ENCODE results near the gene TSHZ2. TPM values are rescaled to one million over a fixed set of nuclear protein-coding genes. Genes with fewer than 3 reads are reported as not detected.
A peak's percentile ranks its signal among the peaks of the same experiment; 100 is the strongest.

Gene TSHZ2
- 10 to 100 TPM in 1 of 3 donors, 1 to 10 TPM in 2; 8.1 to 19.3 (median 8.4) TPM for total RNA-seq

GRCh38 chr20:52972190-52972937 lies at the start of gene TSHZ2:
TSS of gene TSHZ2 (plus strand) at chr20:52972358. CDS start at chr20:52973294, 936 bp downstream.
- DNase-seq (peak; percentile 47), ATAC-seq (peak; percentile 45 to 54)
- H3K36me3 Mint-ChIP-seq (ENCODE audit: insufficient read depth): peaks cover 4% of the 10 kb centered on the region
- H3K9me3 Mint-ChIP-seq: no peaks in the 10 kb centered on the region
- H3K27me3 Mint-ChIP-seq (ENCODE audit: low read depth): peaks cover 35% of the 10 kb centered on the region
- H3K4me1 Mint-ChIP-seq (ENCODE audit: low read depth): peaks cover 34% of the 10 kb centered on the region
- peak within 1 kb of the TSS; percentile 90 for H3K4me3 Mint-ChIP-seq

GRCh38 chr20:52922436-52922835 lies 49.7 kb upstream of the TSHZ2 start:
- Mint-ChIP-seq H3K9me3 (no peaks in the 10 kb centered on the region), H3K36me3 (ENCODE audit: insufficient read depth) (no peaks in the 10 kb centered on the region), H3K4me3 (no peak overlapping the region), H3K27me3 (ENCODE audit: low read depth) (peaks cover 8% of the 10 kb centered on the region), H3K4me1 (ENCODE audit: low read depth) (peaks cover 3% of the 10 kb centered on the region)
- ATAC-seq: no peak
- no peak for DNase-seq

GRCh38 chr20:52923123-52923937 lies 48.8 kb upstream of the TSHZ2 start:
- DNase-seq (no peak), ATAC-seq (peak; percentile 55 to 66)
- Mint-ChIP-seq H3K27me3 (ENCODE audit: low read depth) (peaks cover 8% of the 10 kb centered on the region), H3K4me3 (no peak overlapping the region), H3K9me3 (no peaks in the 10 kb centered on the region), H3K36me3 (ENCODE audit: insufficient read depth) (no peaks in the 10 kb centered on the region), H3K4me1 (ENCODE audit: low read depth) (peaks cover 3% of the 10 kb centered on the region)

- ATAC-seq: no peak
- peaks cover 3% of the 10 kb centered on the region for H3K4me1 Mint-ChIP-seq (ENCODE audit: low read depth)
- no peaks in the 10 kb centered on the region for H3K9me3 Mint-ChIP-seq
- no peak overlapping the region for H3K4me3 Mint-ChIP-seq
- no peak for DNase-seq
- H3K27me3 Mint-ChIP-seq (ENCODE audit: low read depth): peaks cover 8% of the 10 kb centered on the region
- H3K36me3 Mint-ChIP-seq (ENCODE audit: insufficient read depth): no peaks in the 10 kb centered on the region
These were observed 47.5 kb upstream of the TSHZ2 start for GRCh38 chr20:52924411-52925271.

GRCh38 chr20:52926505-52926904 lies 45.7 kb upstream of the TSHZ2 start:
- DNase-seq: no peak
- H3K36me3 Mint-ChIP-seq (ENCODE audit: insufficient read depth): no peaks in the 10 kb centered on the region
- H3K27me3 Mint-ChIP-seq (ENCODE audit: low read depth): peaks cover 4% of the 10 kb centered on the region
- H3K9me3 Mint-ChIP-seq: no peaks in the 10 kb centered on the region
- peaks cover 3% of the 10 kb centered on the region for H3K4me1 Mint-ChIP-seq (ENCODE audit: low read depth)
- no peak for ATAC-seq
- H3K4me3 Mint-ChIP-seq: no peak overlapping the region

- no peaks in the 10 kb centered on the region for H3K4me1 Mint-ChIP-seq (ENCODE audit: low read depth)
- H3K9me3 Mint-ChIP-seq: no peaks in the 10 kb centered on the region
- no peak for ATAC-seq
- DNase-seq: no peak
- no peaks in the 10 kb centered on the region for H3K36me3 Mint-ChIP-seq (ENCODE audit: insufficient read depth)
- no peak overlapping the region for H3K4me3 Mint-ChIP-seq
- H3K27me3 Mint-ChIP-seq (ENCODE audit: low read depth): no peaks in the 10 kb centered on the region
These were observed 38.3 kb upstream of the TSHZ2 start for GRCh38 chr20:52933867-52934266.

GRCh38 chr20:52936351-52937340 lies 35.5 kb upstream of the TSHZ2 start:
- Mint-ChIP-seq H3K36me3 (ENCODE audit: insufficient read depth) (no peaks in the 10 kb centered on the region), H3K4me1 (ENCODE audit: low read depth) (no peaks in the 10 kb centered on the region), H3K27me3 (ENCODE audit: low read depth) (no peaks in the 10 kb centered on the region), H3K9me3 (no peaks in the 10 kb centered on the region), H3K4me3 (no peak overlapping the region)
- ATAC-seq (no peak), DNase-seq (no peak)

GRCh38 chr20:52937591-52938100 lies 34.5 kb upstream of the TSHZ2 start:
- DNase-seq (no peak), ATAC-seq (no peak)
- H3K36me3 Mint-ChIP-seq (ENCODE audit: insufficient read depth): no peaks in the 10 kb centered on the region
- no peaks in the 10 kb centered on the region for H3K9me3 Mint-ChIP-seq
- H3K4me1 Mint-ChIP-seq (ENCODE audit: low read depth): no peaks in the 10 kb centered on the region
- H3K4me3 Mint-ChIP-seq: no peak overlapping the region
- H3K27me3 Mint-ChIP-seq (ENCODE audit: low read depth): no peaks in the 10 kb centered on the region

- H3K4me1 Mint-ChIP-seq (ENCODE audit: low read depth): no peaks in the 10 kb centered on the region
These were observed 33.0 kb upstream of the TSHZ2 start for GRCh38 chr20:52939141-52939540.

GRCh38 chr20:52941808-52942207 lies 30.4 kb upstream of the TSHZ2 start:
- Mint-ChIP-seq H3K9me3 (no peaks in the 10 kb centered on the region), H3K27me3 (ENCODE audit: low read depth) (no peaks in the 10 kb centered on the region), H3K36me3 (ENCODE audit: insufficient read depth) (no peaks in the 10 kb centered on the region), H3K4me1 (ENCODE audit: low read depth) (no peaks in the 10 kb centered on the region), H3K4me3 (no peak overlapping the region)
- ATAC-seq (no peak), DNase-seq (no peak)

More at GRCh38 chr20:52939141-52939540, 33.0 kb upstream of the TSHZ2 start:
- ATAC-seq (no peak), DNase-seq (no peak)
- no peak overlapping the region for H3K4me3 Mint-ChIP-seq
- no peaks in the 10 kb centered on the region for H3K36me3 Mint-ChIP-seq (ENCODE audit: insufficient read depth)
- H3K27me3 Mint-ChIP-seq (ENCODE audit: low read depth): no peaks in the 10 kb centered on the region
- no peaks in the 10 kb centered on the region for H3K9me3 Mint-ChIP-seq

GRCh38 chr20:52943185-52943841 lies 28.8 kb upstream of the TSHZ2 start:
- Mint-ChIP-seq H3K27me3 (ENCODE audit: low read depth) (no peaks in the 10 kb centered on the region), H3K4me1 (ENCODE audit: low read depth) (no peaks in the 10 kb centered on the region), H3K9me3 (no peaks in the 10 kb centered on the region), H3K4me3 (no peak overlapping the region), H3K36me3 (ENCODE audit: insufficient read depth) (no peaks in the 10 kb centered on the region)
- ATAC-seq: no peak
- no peak for DNase-seq

- no peaks in the 10 kb centered on the region for H3K36me3 Mint-ChIP-seq (ENCODE audit: insufficient read depth)
- H3K9me3 Mint-ChIP-seq: no peaks in the 10 kb centered on the region
- ATAC-seq (no peak), DNase-seq (no peak)
- no peaks in the 10 kb centered on the region for H3K4me1 Mint-ChIP-seq (ENCODE audit: low read depth)
- H3K4me3 Mint-ChIP-seq: no peak overlapping the region
- no peaks in the 10 kb centered on the region for H3K27me3 Mint-ChIP-seq (ENCODE audit: low read depth)
These were observed 26.9 kb upstream of the TSHZ2 start for GRCh38 chr20:52945268-52945667.
